NCI-H1694 (cell line): ENCODE measurements around the gene CASZ1.
A peak's percentile ranks its signal among the peaks of the same experiment; 100 is the strongest.

Experiments used
- DNase-seq: peaks from one replicate; lab custom pipeline; 2025; lab: John Stamatoyannopoulos, UW

Gene CASZ1

GRCh38 chr1:10670190-10670589 lies 126.3 kb downstream of the CASZ1 start:
- DNase-seq, result no peak

GRCh38 chr1:10669570-10669969 lies 126.9 kb downstream of the CASZ1 start:
- no peak for DNase-seq

- DNase-seq, result no peak
Observed at GRCh38 chr1:10667861-10668761, 128.3 kb downstream of the CASZ1 start.

- no peak for DNase-seq
Observed at GRCh38 chr1:10665930-10666850, 130.3 kb downstream of the CASZ1 start.

- DNase-seq, result no peak
Observed at GRCh38 chr1:10665226-10665625, 131.2 kb downstream of the CASZ1 start.

GRCh38 chr1:10664251-10664650 lies 132.2 kb downstream of the CASZ1 start:
- DNase-seq, result no peak

GRCh38 chr1:10663678-10664035 lies 132.8 kb downstream of the CASZ1 start:
- peak; percentile 36 for DNase-seq

- no peak for DNase-seq
Observed at GRCh38 chr1:10662824-10663677, 133.4 kb downstream of the CASZ1 start.

- no peak for DNase-seq
Observed at GRCh38 chr1:10662090-10662688, 134.3 kb downstream of the CASZ1 start.

GRCh38 chr1:10661453-10661852 lies 135.0 kb downstream of the CASZ1 start:
- no peak for DNase-seq

GRCh38 chr1:10659646-10660540 lies 136.6 kb downstream of the CASZ1 start:
- no peak for DNase-seq

GRCh38 chr1:10659218-10659617 lies 137.2 kb downstream of the CASZ1 start:
- no peak for DNase-seq

- no peak for DNase-seq
Observed at GRCh38 chr1:10658396-10659066, 137.9 kb downstream of the CASZ1 start.

- DNase-seq, result no peak
Observed at GRCh38 chr1:10657088-10657847, 139.2 kb downstream of the CASZ1 start.

GRCh38 chr1:10656431-10656830 lies 140.0 kb downstream of the CASZ1 start:
- no peak for DNase-seq

GRCh38 chr1:10655002-10655401 lies 141.4 kb downstream of the CASZ1 start:
- no peak for DNase-seq

- DNase-seq, result no peak
Observed at GRCh38 chr1:10653370-10654125, 142.9 kb downstream of the CASZ1 start.

- DNase-seq, result no peak
Observed at GRCh38 chr1:10652626-10653025, 143.8 kb downstream of the CASZ1 start.
